Measurements from ENCODE around the gene MRPL55.
"Not testable (repeated sequence)": the region's sequence is repeated elsewhere in the genome, so short reads cannot be mapped to it uniquely, and the experiment has no call there.

The MRPL55 gene

DNA sequence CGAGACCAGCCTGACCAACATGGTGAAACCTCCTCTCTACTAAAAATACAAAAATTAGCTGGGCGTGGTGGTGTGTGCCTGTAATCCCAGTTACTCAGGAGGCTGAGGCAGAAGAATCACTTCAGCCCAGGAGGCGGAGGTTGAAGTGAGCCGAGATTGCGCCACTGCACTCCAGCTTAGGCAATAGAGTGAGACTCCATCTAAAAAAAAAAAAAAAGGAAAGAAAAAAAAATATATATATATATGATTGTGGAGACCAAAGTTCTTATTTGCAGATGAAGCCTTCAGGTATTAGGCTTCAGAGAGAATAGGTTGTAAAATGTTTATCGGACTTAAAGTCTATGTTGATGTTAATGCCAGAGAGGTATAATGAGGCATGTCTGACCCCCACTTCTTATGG is 2.2 kb upstream of the MRPL55 start:
- not testable (repeated sequence) for H3K4ac ChIP-seq (ENCODE audit: low read length); H3K14ac ChIP-seq (ENCODE audit: low read length); H2AK5ac ChIP-seq (ENCODE audit: low read depth, low read length); H3K9ac ChIP-seq (ENCODE audit: low read depth, low read length, poor library complexity); H3K4me1 ChIP-seq (ENCODE audit: control insufficient read depth in 2 of 2, insufficient read depth in 1 of 2, low read depth in 1 of 2, low read length in 2 of 2); H2BK120ac ChIP-seq (ENCODE audit: low read depth, low read length); H2BK5ac ChIP-seq (ENCODE audit: low read length); H2BK12ac ChIP-seq (ENCODE audit: low read length); H3K4me3 ChIP-seq (ENCODE audit: low read length in 2 of 2); H3K23ac ChIP-seq (ENCODE audit: low read depth, low read length, poor library complexity); H3K4me2 ChIP-seq (ENCODE audit: insufficient read depth, low read length, poor library complexity, severe bottlenecking); H3K9me3 ChIP-seq (replicated peaks in 1 of 2; ENCODE audit: control insufficient read depth in 2 of 2, insufficient read depth in 1 of 2, low read depth in 1 of 2, low read length in 2 of 2); H3K27me3 ChIP-seq (ENCODE audit: control insufficient read depth in 3 of 3, insufficient read depth in 3 of 3, low read depth in 1 of 3, low read length in 3 of 3); H3K18ac ChIP-seq (ENCODE audit: low read length); H2BK15ac ChIP-seq (ENCODE audit: low read length); H2AFZ ChIP-seq (ENCODE audit: low read length); H4K8ac ChIP-seq (ENCODE audit: low read depth, low read length); H4K91ac ChIP-seq (ENCODE audit: low read depth, low read length, poor library complexity); DNase-seq (ENCODE audit: low spot score); H3K27ac ChIP-seq (replicated peaks; ENCODE audit: low read length)
- WGBS, 2 donors (ENCODE audit: extremely low coverage in 2 of 2, insufficient read length in 2 of 2, insufficient replicate concordance in 1 of 2), result no CpG with 5 or more reads among the region's 6 CpGs
- peaks cover 9 to 17% of the 10 kb centered on the region in 2 donors for H3K36me3 ChIP-seq (replicated peaks in 1 of 2; ENCODE audit: control insufficient read depth in 2 of 2, insufficient read depth in 2 of 2, low read length in 2 of 2)
- H3K79me1 ChIP-seq (ENCODE audit: low read depth, low read length), result peaks cover 16% of the 10 kb centered on the region

GRCh38 chr1:228110556-228110955 is 1.5 kb upstream of the MRPL55 start:
- Histone ChIP-seq H2AFZ (ENCODE audit: low read length) (no peak overlapping the region), H2BK120ac (ENCODE audit: low read depth, low read length) (no peak overlapping the region), H3K36me3 (replicated peaks in 1 of 2; ENCODE audit: control insufficient read depth in 2 of 2, insufficient read depth in 2 of 2, low read length in 2 of 2) (peaks cover 15 to 24% of the 10 kb centered on the region in 2 donors), H3K4me1 (ENCODE audit: control insufficient read depth in 2 of 2, insufficient read depth in 1 of 2, low read depth in 1 of 2, low read length in 2 of 2) (peaks cover 8% of the 10 kb centered on the region in 2 donors), H3K9ac (ENCODE audit: low read depth, low read length, poor library complexity) (no peak overlapping the region), H2AK5ac (ENCODE audit: low read depth, low read length) (no peak overlapping the region), H2BK5ac (ENCODE audit: low read length) (no peak overlapping the region), H4K91ac (ENCODE audit: low read depth, low read length, poor library complexity) (no peak overlapping the region), H3K18ac (ENCODE audit: low read length) (no peak overlapping the region), H4K8ac (ENCODE audit: low read depth, low read length) (no peak overlapping the region), H3K9me3 (replicated peaks in 1 of 2; ENCODE audit: control insufficient read depth in 2 of 2, insufficient read depth in 1 of 2, low read depth in 1 of 2, low read length in 2 of 2) (no peaks in the 10 kb centered on the region), H2BK12ac (ENCODE audit: low read length) (no peak overlapping the region), H3K4me3 (ENCODE audit: low read length in 2 of 2) (no peak overlapping the region), H3K14ac (ENCODE audit: low read length) (no peak overlapping the region), H3K27me3 (ENCODE audit: control insufficient read depth in 3 of 3, insufficient read depth in 3 of 3, low read depth in 1 of 3, low read length in 3 of 3) (peaks cover 0 to 2% (median 0%) of the 10 kb centered on the region in 3 experiments), H3K4ac (ENCODE audit: low read length) (no peak overlapping the region), H3K23ac (ENCODE audit: low read depth, low read length, poor library complexity) (no peak overlapping the region), H3K27ac (replicated peaks; ENCODE audit: low read length) (no peak overlapping the region), H3K4me2 (ENCODE audit: insufficient read depth, low read length, poor library complexity, severe bottlenecking) (no peak overlapping the region), H3K79me1 (ENCODE audit: low read depth, low read length) (peaks cover 16% of the 10 kb centered on the region), H2BK15ac (ENCODE audit: low read length) (no peak overlapping the region)
- no CpG with 5 or more reads among the region's 7 CpGs for WGBS, 2 donors (ENCODE audit: extremely low coverage in 2 of 2, insufficient read length in 2 of 2, insufficient replicate concordance in 1 of 2)
- no peak for DNase-seq (ENCODE audit: low spot score)

DNA sequence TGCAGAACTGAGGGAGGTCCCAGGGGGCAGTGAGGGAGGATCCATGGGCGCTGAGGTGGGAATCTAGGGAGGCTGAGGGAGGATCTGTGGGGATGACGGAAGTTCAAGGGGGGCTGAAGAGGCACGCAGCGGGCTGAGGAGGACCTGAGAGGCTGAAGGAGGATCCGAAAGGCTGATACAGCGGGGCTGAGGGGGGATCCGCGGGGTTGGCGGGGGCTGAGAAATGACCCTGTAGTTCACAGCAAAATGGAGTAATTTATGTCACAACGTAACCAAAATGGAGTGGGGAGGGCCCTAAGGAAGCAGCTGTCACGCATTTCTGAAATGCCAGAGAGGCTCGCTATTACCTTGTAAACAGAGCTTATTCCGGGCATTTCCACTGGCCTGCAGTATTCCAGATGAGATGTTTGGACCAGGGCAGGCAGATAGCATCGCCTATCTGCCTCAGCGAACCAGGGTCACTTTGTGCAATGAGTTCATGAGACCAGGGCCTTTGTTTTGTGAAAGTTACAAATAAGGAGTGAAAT is 926 bp upstream of the MRPL55 start:
- DNase-seq (ENCODE audit: low spot score), result no peak
- no peak overlapping the region for H3K27ac ChIP-seq (replicated peaks; ENCODE audit: low read length)

GRCh38 chr1:228108742-228109072 is 392 bp downstream of the MRPL55 start:
- H3K9ac ChIP-seq (ENCODE audit: low read depth, low read length, poor library complexity), result peak overlapping the region; percentile 94
- peak overlapping the region; percentile 15 for H2BK5ac ChIP-seq (ENCODE audit: low read length)
- H4K91ac ChIP-seq (ENCODE audit: low read depth, low read length, poor library complexity), result no peak overlapping the region
- H2BK15ac ChIP-seq (ENCODE audit: low read length), result no peak overlapping the region
- peak overlapping the region; percentile 98 for H2AK5ac ChIP-seq (ENCODE audit: low read depth, low read length)
- peak overlapping the region; percentile 92 for H3K4me2 ChIP-seq (ENCODE audit: insufficient read depth, low read length, poor library complexity, severe bottlenecking)
- peaks cover 8 to 13% of the 10 kb centered on the region in 2 donors for H3K4me1 ChIP-seq (ENCODE audit: control insufficient read depth in 2 of 2, insufficient read depth in 1 of 2, low read depth in 1 of 2, low read length in 2 of 2)
- H3K4ac ChIP-seq (ENCODE audit: low read length), result peak overlapping the region; percentile 4
- H2AFZ ChIP-seq (ENCODE audit: low read length), result peak overlapping the region; percentile 100
- no peak overlapping the region for H3K27ac ChIP-seq (replicated peaks; ENCODE audit: low read length)
- H3K14ac ChIP-seq (ENCODE audit: low read length), result peak overlapping the region; percentile 5
- H2BK120ac ChIP-seq (ENCODE audit: low read depth, low read length), result no peak overlapping the region
- DNase-seq (ENCODE audit: low spot score), result no peak
- peak overlapping the region; percentile 92 for H3K23ac ChIP-seq (ENCODE audit: low read depth, low read length, poor library complexity)
- H3K79me1 ChIP-seq (ENCODE audit: low read depth, low read length), result peaks cover 16% of the 10 kb centered on the region
- no CpG with 5 or more reads among the region's 8 CpGs for WGBS, 2 donors (ENCODE audit: extremely low coverage in 2 of 2, insufficient read length in 2 of 2, insufficient replicate concordance in 1 of 2)
- H3K9me3 ChIP-seq (replicated peaks in 1 of 2; ENCODE audit: control insufficient read depth in 2 of 2, insufficient read depth in 1 of 2, low read depth in 1 of 2, low read length in 2 of 2), result no peaks in the 10 kb centered on the region
- H4K8ac ChIP-seq (ENCODE audit: low read depth, low read length), result peak overlapping the region; percentile 43
- peaks cover 18 to 35% of the 10 kb centered on the region in 2 donors for H3K36me3 ChIP-seq (replicated peaks in 1 of 2; ENCODE audit: control insufficient read depth in 2 of 2, insufficient read depth in 2 of 2, low read length in 2 of 2)
- H3K27me3 ChIP-seq (ENCODE audit: control insufficient read depth in 3 of 3, insufficient read depth in 3 of 3, low read depth in 1 of 3, low read length in 3 of 3), result peaks cover 0 to 2% (median 0%) of the 10 kb centered on the region in 3 experiments
- no peak overlapping the region for H2BK12ac ChIP-seq (ENCODE audit: low read length)
- H3K4me3 ChIP-seq (ENCODE audit: low read length in 2 of 2), result peak overlapping the region; percentile 86 to 98
- peak overlapping the region; percentile 40 for H3K18ac ChIP-seq (ENCODE audit: low read length)

More for the DNA sequence above, 926 bp upstream of the MRPL55 start:
- no peak overlapping the region for H2BK15ac ChIP-seq (ENCODE audit: low read length)
- H3K9ac ChIP-seq (ENCODE audit: low read depth, low read length, poor library complexity), result peak overlapping the region; percentile 86
- H2BK120ac ChIP-seq (ENCODE audit: low read depth, low read length), result no peak overlapping the region
- peaks cover 17 to 30% of the 10 kb centered on the region in 2 donors for H3K36me3 ChIP-seq (replicated peaks in 1 of 2; ENCODE audit: control insufficient read depth in 2 of 2, insufficient read depth in 2 of 2, low read length in 2 of 2)
- peaks cover 16% of the 10 kb centered on the region for H3K79me1 ChIP-seq (ENCODE audit: low read depth, low read length)
- peak overlapping the region; percentile 97 for H3K18ac ChIP-seq (ENCODE audit: low read length)
- peaks cover 0 to 2% (median 0%) of the 10 kb centered on the region in 3 experiments for H3K27me3 ChIP-seq (ENCODE audit: control insufficient read depth in 3 of 3, insufficient read depth in 3 of 3, low read depth in 1 of 3, low read length in 3 of 3)
- H3K4me1 ChIP-seq (ENCODE audit: control insufficient read depth in 2 of 2, insufficient read depth in 1 of 2, low read depth in 1 of 2, low read length in 2 of 2), result peaks cover 8% of the 10 kb centered on the region in 2 donors
- peak overlapping the region; percentile 88 for H2AK5ac ChIP-seq (ENCODE audit: low read depth, low read length)
- no peak overlapping the region for H2BK5ac ChIP-seq (ENCODE audit: low read length)
- peak overlapping the region; percentile 91 for H3K4me2 ChIP-seq (ENCODE audit: insufficient read depth, low read length, poor library complexity, severe bottlenecking)
- no peaks in the 10 kb centered on the region for H3K9me3 ChIP-seq (replicated peaks in 1 of 2; ENCODE audit: control insufficient read depth in 2 of 2, insufficient read depth in 1 of 2, low read depth in 1 of 2, low read length in 2 of 2)
- H3K4ac ChIP-seq (ENCODE audit: low read length), result peak overlapping the region; percentile 76
- H4K8ac ChIP-seq (ENCODE audit: low read depth, low read length), result no peak overlapping the region
- H2AFZ ChIP-seq (ENCODE audit: low read length), result peak overlapping the region; percentile 100
- H2BK12ac ChIP-seq (ENCODE audit: low read length), result no peak overlapping the region
- no peak overlapping the region for H3K14ac ChIP-seq (ENCODE audit: low read length)
- whole genome bisulfite sequencing, 2 donors (ENCODE audit: extremely low coverage in 2 of 2, insufficient read length in 2 of 2, insufficient replicate concordance in 1 of 2), result no CpG with 5 or more reads among the region's 15 CpGs
- H3K23ac ChIP-seq (ENCODE audit: low read depth, low read length, poor library complexity), result peak overlapping the region; percentile 92
- no peak overlapping the region for H4K91ac ChIP-seq (ENCODE audit: low read depth, low read length, poor library complexity)
- peak overlapping the region; percentile 86 to 92 for H3K4me3 ChIP-seq (ENCODE audit: low read length in 2 of 2)
